HPDE6-E6E7 (cell line): ENCODE data around the gene FMO2.
"Not testable (repeated sequence)": the region's sequence is repeated elsewhere in the genome, so short reads cannot be mapped to it uniquely, and the experiment has no call there.

Experiments
- DNase-seq: peaks from one replicate; pipeline ENCODE4 v3.0.0; 2011; ENCODE audit warnings: missing footprints; ENCODE audit errors: extremely low spot score

FMO2 gene

DNA sequence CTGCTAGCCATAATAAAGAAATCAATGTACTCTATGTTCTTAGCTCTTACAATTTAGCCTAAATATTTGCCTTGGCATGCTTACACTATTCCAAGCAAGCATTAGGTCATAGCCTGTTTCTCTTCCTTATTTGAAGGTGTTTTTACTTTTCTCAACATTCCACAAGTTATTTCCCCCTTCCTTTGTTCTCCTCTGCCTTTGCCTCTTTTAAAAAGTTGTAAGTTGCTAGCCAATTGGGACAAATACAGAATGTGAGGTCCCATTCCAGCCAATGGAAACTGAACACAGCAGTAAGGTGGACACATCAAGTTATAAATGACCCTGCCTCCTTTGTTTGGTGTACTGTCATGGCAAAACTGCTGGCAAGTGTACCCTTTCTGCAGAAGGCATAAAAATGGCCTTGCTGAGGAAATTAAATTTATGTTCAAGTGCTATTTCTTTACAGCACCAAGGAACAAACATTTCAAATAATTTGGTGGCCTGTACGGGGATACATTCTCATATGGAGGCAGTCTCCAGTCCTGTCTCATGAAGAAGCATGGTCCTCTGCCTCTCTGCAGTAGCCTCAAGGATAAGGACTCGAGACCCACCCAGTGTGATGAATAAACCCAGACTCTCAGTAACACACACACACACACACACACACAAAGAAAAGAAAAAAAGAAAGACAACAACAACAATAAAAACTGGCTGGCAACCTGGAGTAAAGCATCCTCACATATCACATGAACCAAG, 34.4 kb downstream of the FMO2 start:
- no peak for DNase-seq

DNA sequence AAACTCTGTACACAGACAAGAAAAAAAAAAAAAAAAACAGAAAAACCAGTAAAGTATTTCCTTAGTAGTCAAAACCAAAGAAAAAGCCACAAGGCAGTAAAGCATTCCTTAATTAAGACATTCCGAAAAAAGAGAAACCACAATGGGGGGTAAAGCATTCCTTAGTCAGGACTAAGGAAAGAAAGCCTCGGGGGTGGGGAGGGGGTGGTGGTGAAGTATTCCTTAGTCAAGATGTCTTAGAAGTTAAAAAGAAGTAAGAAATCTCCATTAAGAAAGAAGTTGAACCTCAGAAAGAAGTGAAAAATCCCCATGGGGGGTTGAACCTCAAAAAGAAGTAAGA, 35.0 kb downstream of the FMO2 start:
- DNase-seq, result no peak

GRCh38 chr1:171220581-171221054, 35.5 kb downstream of the FMO2 start:
- DNase-seq, result no peak

- DNase-seq, result no peak
These were observed 36.8 kb downstream of the FMO2 start for GRCh38 chr1:171221665-171222591.

DNA sequence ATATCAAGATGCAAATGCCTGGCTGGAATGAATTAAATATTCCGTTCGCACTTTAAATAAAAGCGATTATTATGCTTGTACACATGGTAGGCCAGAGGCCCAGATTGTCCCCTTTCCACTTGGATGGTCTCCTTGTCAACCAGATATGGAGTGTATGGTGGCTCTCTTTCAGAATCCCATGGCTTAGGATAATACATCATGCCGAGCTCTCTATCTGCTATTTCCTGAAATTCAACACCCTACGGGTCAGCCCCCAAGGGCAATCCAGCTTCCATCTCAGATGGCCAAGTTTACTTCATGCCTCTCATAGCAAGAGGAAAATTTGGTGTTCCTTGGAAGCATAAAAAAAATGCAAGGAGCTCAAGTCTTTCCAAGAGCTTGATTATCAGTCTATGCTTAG, 37.8 kb downstream of the FMO2 start:
- DNase-seq, result no peak

DNA sequence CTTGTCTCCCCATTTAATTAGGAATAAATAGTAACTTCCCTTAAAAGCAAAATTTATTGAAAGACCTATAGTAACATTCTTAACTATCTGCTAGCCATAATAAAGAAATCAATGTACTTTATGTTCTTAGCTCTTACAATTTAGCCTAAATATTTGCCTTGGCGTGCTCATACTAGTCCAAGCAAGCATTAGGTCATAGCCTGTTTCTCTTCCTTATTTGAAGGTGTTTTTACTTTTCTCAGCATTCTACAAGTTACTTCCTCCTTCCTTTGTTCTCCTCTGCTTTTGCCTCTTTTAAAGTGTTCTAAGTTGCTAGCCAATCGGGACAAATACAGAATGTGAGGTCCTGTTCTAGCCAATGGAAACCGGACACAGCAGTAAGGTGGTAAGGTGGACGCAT, 39.2 kb downstream of the FMO2 start:
- not testable (repeated sequence) for DNase-seq

DNA sequence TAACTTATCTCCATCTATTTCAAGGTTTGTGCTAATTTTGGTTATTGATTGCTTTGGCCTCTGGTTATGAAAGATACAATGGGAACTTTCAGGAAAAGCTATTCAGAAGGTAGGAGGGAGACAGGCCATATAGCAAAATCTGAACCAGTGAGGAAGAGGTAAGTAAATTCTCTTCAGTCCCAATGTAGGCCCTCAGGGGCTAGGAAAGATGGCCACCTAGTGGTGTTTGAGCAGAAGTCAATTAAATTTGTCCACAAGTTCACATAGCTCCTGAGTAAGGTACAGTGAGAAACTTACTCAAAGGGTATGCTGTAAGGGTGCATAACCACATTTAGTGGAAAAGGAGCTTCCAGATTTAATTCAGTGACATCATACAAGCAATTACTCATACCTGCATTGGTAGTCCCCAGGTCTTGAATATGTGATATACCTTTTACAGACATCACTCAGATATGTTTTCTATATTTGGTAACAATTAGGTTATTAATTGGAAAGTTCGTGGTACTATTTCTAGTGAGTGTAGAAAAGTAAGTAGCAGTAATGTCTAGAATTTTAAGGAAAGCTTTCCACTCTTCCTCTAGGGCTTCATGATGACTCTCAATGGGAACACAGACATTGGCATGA, 41.8 kb downstream of the FMO2 start:
- DNase-seq, result peak; percentile 45

DNA sequence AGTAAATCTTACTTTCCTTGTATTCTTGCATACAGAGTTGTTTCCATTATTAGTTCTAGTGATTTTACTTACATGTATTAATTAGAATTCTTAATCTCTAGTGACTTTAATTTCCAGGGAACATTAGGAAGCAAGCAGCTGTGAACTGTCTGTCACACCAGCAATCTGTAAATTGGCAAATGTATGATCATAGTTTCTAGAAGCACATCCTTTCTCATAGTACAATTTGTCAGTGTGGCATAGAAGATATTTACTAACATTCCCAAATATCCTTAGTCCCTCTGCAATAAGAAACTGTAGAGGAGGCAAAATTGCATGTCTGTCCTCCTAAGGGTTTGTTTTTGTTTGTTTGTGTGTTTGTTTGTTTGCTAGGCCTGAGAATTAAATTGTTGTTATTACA, 46.2 kb downstream of the FMO2 start:
- no peak for DNase-seq

DNA sequence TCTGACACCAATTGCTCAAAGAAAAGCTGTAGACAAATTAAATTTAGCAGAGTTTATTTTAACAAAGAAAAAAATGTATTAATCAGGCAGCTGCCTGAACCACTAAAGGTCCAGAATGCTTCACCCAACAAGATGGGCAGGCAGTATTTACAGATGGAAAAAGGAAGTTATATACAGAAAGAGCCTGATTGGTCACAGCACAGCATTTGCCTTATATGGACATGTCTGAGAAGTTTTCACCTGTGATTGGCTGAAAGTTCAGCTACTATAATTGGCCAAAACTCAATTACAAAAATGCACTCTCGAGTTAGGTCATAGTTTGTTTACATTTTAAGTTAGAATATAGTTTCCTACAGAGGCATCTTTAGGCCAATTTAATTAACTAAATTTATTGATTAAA, 48.1 kb downstream of the FMO2 start:
- no peak for DNase-seq

GRCh38 chr1:171236231-171236630, 51.1 kb downstream of the FMO2 start:
- DNase-seq, result not testable (repeated sequence)

DNA sequence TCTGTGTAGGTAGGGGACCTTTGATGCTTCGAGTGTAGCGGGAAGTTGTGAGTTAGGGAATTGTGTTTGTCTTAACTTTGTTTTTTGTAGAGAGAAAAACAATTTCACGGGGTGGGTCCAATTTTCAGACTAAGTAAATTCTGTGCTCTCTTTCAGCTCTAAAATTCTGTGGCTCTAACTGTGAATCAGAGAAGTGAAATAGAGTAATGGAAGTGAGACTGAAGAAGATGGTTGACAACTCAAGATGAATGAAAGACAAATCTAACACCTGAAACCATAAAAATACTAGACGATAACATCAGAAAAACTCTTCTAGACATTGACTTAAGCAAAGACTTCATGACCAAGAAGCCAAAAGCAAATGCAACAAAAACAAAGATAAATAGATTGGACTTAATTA, 58.8 kb downstream of the FMO2 start:
- DNase-seq, result no peak

- no peak for DNase-seq
These were observed 60.5 kb downstream of the FMO2 start for GRCh38 chr1:171245458-171246064.

DNA sequence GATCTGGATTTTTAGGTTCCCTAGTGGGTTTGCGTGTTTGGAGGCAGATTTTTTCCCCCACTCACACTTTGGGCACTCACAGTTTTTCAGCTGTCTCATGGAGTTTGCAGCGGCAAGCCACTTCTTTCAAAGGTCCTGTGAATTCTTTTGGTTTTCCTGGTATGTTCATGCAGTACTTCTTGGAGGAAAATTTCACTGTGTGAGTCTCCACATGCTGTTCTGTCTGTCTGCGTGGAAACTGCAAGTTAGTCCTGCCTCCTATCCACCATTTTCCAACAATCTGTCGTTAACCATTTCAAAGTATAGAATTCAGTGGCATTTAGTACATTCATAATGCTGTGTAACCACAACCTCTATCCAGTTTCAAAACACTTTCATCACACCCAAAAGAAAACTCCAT, 62.4 kb downstream of the FMO2 start:
- DNase-seq, result no peak

GRCh38 chr1:171248302-171248701, 63.2 kb downstream of the FMO2 start, which contains the start of gene FMO1:
Gene FMO1, plus strand, starts transcription at chr1:171248494. Its CDS starts 9,594 bp downstream, at chr1:171258088.
- no peak for DNase-seq

DNA sequence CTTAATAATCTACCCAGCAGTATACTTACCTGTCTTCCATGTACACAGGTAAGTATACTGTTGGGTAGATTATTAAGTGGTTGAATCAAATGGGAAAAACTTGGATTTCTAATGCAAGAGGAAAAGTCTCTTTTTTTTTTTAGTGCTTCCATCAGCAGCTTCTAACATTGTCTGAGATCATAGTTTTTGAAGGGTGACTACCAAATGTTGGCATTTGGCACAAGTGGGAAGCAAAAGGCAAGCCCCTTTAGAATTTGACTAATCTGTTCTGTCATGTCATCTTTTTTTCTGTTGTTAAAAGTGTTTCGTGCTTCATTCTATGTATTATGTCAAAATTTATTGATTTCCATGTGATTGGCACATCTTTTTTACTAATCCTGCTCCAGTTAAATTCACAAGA, 63.7 kb downstream of the FMO2 start:
- DNase-seq, result no peak

GRCh38 chr1:171250263-171250662, 65.2 kb downstream of the FMO2 start:
- DNase-seq, result no peak

DNA sequence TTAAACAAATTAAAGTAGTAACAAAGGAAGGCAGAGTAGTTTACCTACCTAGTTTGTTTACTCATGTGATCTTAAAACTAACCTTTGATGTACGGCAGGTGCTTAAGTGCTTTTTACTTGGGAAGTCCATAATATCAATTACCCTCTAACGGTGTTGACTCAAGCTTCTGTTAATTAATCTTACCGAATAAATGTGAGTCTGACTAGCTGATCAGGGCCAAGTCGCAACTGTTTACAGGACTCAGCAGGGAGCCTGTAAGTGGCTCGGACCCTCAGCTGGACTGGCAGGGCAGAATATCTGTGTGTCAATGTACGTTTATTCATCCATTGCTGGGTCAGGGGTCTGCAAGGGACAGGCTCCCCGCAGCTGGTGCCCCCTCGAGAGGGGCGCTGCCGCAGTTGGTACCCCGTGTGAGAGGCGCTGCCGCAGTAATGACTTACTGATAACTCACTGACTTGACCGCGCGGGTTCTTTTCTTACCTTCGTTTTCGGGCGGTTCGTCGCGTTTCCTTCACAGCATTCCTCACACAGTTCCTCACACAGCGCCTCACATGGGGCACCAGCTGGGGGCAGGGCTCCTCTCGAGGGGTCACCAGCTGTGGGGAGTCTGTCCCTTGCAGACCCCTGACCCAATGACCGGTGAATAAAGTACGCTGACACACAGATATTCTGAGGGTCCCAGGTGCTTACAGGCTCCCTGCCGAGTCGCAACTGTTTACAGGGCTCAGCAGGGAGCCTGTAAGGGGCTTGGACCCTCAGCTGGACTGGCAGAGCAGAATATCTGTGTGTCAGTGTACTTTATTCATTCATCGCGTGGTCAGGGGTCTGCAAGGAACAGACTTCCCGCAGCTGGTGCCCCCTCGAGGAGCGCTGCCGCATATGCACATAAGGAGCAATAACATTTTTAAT, 66.2 kb downstream of the FMO2 start:
- DNase-seq, result no peak

GRCh38 chr1:171251952-171252300, 66.8 kb downstream of the FMO2 start:
- no peak for DNase-seq

- DNase-seq, result no peak
These were observed 67.4 kb downstream of the FMO2 start for GRCh38 chr1:171252482-171252881.

- no peak for DNase-seq
These were observed 69.8 kb downstream of the FMO2 start for GRCh38 chr1:171254859-171255258.
